H1 (cell line): ENCODE data around the gene CETN2. TPM values are rescaled to one million over a fixed set of nuclear protein-coding genes. Genes with fewer than 3 reads are reported as not detected.

Experiments used
- JUND ChIP-seq: IDR thresholded peaks from 2 replicates; pipeline ENCODE4 v1.6.1; 2011; ENCODE audit warnings: mild to moderate bottlenecking, improper control_type of control experiment, low read length
- RFX5 ChIP-seq: IDR thresholded peaks from 2 replicates; pipeline ENCODE4 v1.6.1; 2011; ENCODE audit warnings: low read depth, low read length, improper control_type of control experiment, borderline replicate concordance
- SIX5 ChIP-seq: IDR thresholded peaks from 2 replicates; pipeline ENCODE4 v1.6.1; 2011; ENCODE audit warnings: mild to moderate bottlenecking, low read depth, low read length
- TCF12 ChIP-seq: IDR thresholded peaks from 2 replicates; pipeline ENCODE4 v1.6.1; 2011; ENCODE audit warnings: low read depth, mild to moderate bottlenecking, low read length
- polyA plus RNA-seq, 7 experiments: library from polyadenylated mRNA; depleted of rRNA in 3 of 7; stranded (reverse) in 5 of 7; unstranded in 2 of 7; fragments of >200 nt in 5 of 7; fragments of 200-250 nt in 2 of 7; gene quantifications; 1 replicate in 5 of 7; 2 replicates in 1 of 7; 4 replicates in 1 of 7; pipeline versions ENCODE4 v1.2.1 to v1.2.3, GENCODE V29; 2011 to 2013; ENCODE audit warnings: missing spikeins in 2 of 7, mixed read lengths in 2 of 7
- total RNA-seq: library from RNA; stranded (reverse); fragmentation: NEBNext Ultra II Directional; extraction: Animal tissue kit (Norgen Biotek cat#: 25700); gene quantifications from 2 replicates; pipeline ENCODE4 v1.2.1, GENCODE V29; 2021

CETN2 gene
- total and polyA plus RNA-seq, 2 of the 8 experiments (the other 6 are each of a cell fraction or from before 2014, with no cell fraction given): 13.1 to 24.3 TPM

- no peak for TF ChIP-seq SIX5
- TF ChIP-seq JUND: no peak
- TF ChIP-seq RFX5: no peak
- no peak for TF ChIP-seq TCF12
These were observed 30.6 kb upstream of the CETN2 start (continued) for GRCh38 chrX:152861116-152861515.
